MCF 10A (cell line): Measurements from ENCODE around the gene TNFRSF8. TPM values are rescaled to one million over a fixed set of nuclear protein-coding genes. Genes with fewer than 3 reads are reported as not detected.

Source experiments
- BruUV-seq: library from RNA; stranded (reverse); fragments of 400-500 nt; replicated peaks from 2 replicates; lab custom pipeline; 2021; lab: Mats Ljungman, UMichigan
- CTCF ChIA-PET: fragments of 300-600 bp; sonication (Branson Sonifier 250); formaldehyde crosslinking; extraction: SDS; loops from one replicate; lab custom pipeline; 2021; ENCODE audit warnings: antibody characterized with exemption, inconsistent platforms; lab: Yijun Ruan, JAX
- POLR2A ChIA-PET: fragments of 300-600, 350-650 bp; sonication (Branson Sonifier 250); formaldehyde crosslinking; extraction: SDS; loops from one replicate; lab custom pipeline; 2020; ENCODE audit warnings: antibody characterized with exemption, inconsistent platforms; lab: Yijun Ruan, JAX
- DNase-seq: peaks from one replicate; pipeline ENCODE4 v3.0.0-alpha.2; 2018; ENCODE audit not compliant: unreplicated experiment
- H3K27ac Mint-ChIP-seq: one replicate; pipeline ENCODE4 v1.8.0; 2022; ENCODE audit warnings: mild to moderate bottlenecking, low read depth, mixed read lengths; ENCODE audit not compliant: unreplicated experiment
- H3K27me3 Mint-ChIP-seq: one replicate; pipeline ENCODE4 v1.8.0; 2022; ENCODE audit warnings: mixed read lengths; ENCODE audit not compliant: insufficient read depth, unreplicated experiment
- H3K36me3 Mint-ChIP-seq: one replicate; pipeline ENCODE4 v1.8.0; 2022; ENCODE audit warnings: mild to moderate bottlenecking, moderate library complexity, mixed read lengths; ENCODE audit not compliant: insufficient read depth, unreplicated experiment
- H3K4me1 Mint-ChIP-seq: one replicate; pipeline ENCODE4 v1.8.0; 2022; ENCODE audit warnings: mixed read lengths; ENCODE audit not compliant: insufficient read depth, unreplicated experiment
- H3K4me3 Mint-ChIP-seq: one replicate; pipeline ENCODE4 v1.8.0; 2022; ENCODE audit warnings: mild to moderate bottlenecking, moderate library complexity, mixed read lengths; ENCODE audit not compliant: unreplicated experiment
- H3K9me3 Mint-ChIP-seq: one replicate; pipeline ENCODE4 v1.8.0; 2022; ENCODE audit warnings: mixed read lengths; ENCODE audit not compliant: unreplicated experiment
- intact Hi-C: fragments of 100-400 bp; cut with micrococcal nuclease; formaldehyde crosslinking; loops from 2 replicates; pipeline ENCODE4 v1.14.1; 2022
- total RNA-seq: library from RNA; stranded (reverse); gene quantifications from 2 replicates; pipeline ENCODE4 v1.2.3, GENCODE V29; 2022
- TF ChIP-seq, protein P1 (sequence below): fragments of 200-600 bp; IDR thresholded peaks from one replicate; pipeline ENCODE4 v1.8.0; 2022; ENCODE audit warnings: antibody characterized with exemption, mild to moderate bottlenecking; ENCODE audit not compliant: unreplicated experiment

The TNFRSF8 gene
- total RNA-seq, 1 experiment from 2014 or later, result not detected

DNA sequence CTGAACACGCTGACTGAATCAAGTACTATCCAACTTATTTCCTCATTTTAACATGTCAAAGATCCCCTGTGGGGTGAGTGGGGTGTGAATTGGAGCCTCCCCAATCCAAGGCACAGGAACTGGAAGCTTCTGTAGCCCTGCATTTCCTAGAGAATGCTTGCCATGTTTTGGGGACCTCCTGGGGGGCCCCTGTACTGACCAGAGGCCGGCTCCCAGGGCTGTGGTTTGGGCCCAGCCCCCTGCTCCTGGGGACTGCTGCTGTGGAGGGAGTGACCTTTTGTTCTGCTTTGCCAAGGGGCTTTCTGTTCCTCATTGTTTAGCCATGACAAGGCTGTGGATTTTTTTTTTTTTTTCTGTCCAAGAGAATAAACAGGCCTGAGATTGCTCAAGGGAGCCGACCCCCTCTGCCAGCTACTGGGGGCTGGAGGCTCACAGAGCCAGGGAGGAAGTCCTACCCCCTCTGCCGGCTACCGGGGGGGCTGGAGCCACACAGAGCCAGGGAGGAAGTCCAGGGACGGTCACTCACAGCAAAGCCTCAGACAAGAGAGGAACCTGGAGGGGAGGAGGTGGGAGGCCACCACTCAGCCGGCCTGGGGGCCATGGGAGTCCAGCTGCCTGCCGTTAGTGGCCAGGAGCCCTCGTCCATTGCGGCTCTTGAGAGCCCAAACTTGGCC, 121.0 kb downstream of the TNFRSF8 start:
- no peaks in the 10 kb centered on the region for H3K4me1 Mint-ChIP-seq
- peaks cover 34% of the 10 kb centered on the region for H3K27me3 Mint-ChIP-seq
- POLR2A ChIA-PET, result interaction anchor here (0.6 kb wide), 2 partner anchors 99 to 188 kb away, joined by 3 to 4 read pairs; no protein-coding TSS in a partner anchor
- TF ChIP-seq, protein P1, sequence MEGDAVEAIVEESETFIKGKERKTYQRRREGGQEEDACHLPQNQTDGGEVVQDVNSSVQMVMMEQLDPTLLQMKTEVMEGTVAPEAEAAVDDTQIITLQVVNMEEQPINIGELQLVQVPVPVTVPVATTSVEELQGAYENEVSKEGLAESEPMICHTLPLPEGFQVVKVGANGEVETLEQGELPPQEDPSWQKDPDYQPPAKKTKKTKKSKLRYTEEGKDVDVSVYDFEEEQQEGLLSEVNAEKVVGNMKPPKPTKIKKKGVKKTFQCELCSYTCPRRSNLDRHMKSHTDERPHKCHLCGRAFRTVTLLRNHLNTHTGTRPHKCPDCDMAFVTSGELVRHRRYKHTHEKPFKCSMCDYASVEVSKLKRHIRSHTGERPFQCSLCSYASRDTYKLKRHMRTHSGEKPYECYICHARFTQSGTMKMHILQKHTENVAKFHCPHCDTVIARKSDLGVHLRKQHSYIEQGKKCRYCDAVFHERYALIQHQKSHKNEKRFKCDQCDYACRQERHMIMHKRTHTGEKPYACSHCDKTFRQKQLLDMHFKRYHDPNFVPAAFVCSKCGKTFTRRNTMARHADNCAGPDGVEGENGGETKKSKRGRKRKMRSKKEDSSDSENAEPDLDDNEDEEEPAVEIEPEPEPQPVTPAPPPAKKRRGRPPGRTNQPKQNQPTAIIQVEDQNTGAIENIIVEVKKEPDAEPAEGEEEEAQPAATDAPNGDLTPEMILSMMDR, result no peak
- CTCF ChIA-PET, result interaction anchor here (0.9 to 1.3 kb wide), 3 partner anchors 25 to 60 kb away, joined by 3 to 5 read pairs (median 4); no protein-coding TSS in a partner anchor
- H3K9me3 Mint-ChIP-seq, result no peaks in the 10 kb centered on the region
- no peak overlapping the region for H3K27ac Mint-ChIP-seq
- no peak for DNase-seq
- no TSS peak for BruUV-seq
- H3K36me3 Mint-ChIP-seq, result no peaks in the 10 kb centered on the region
- intact Hi-C loops, result no loop called here
- H3K4me3 Mint-ChIP-seq, result no peak overlapping the region

GRCh38 chr1:12185036-12185917, 122.2 kb downstream of the TNFRSF8 start:
- peaks cover 40% of the 10 kb centered on the region for H3K27me3 Mint-ChIP-seq
- intact Hi-C loops, result no loop called here
- no peaks in the 10 kb centered on the region for H3K36me3 Mint-ChIP-seq
- POLR2A ChIA-PET, result interaction anchor here (0.9 kb wide), 1 partner anchor 42 kb away, joined by 3 read pairs; no protein-coding TSS in a partner anchor
- no peaks in the 10 kb centered on the region for H3K4me1 Mint-ChIP-seq
- H3K4me3 Mint-ChIP-seq, result no peak overlapping the region
- no peaks in the 10 kb centered on the region for H3K9me3 Mint-ChIP-seq
- no TSS peak for BruUV-seq
- CTCF ChIA-PET, result interaction anchor here (0.6 to 1.3 kb wide), 3 partner anchors 35 to 474 kb away, joined by 3 to 4 read pairs (median 4); no protein-coding TSS in a partner anchor
- TF ChIP-seq, protein P1, result no peak
- H3K27ac Mint-ChIP-seq, result no peak overlapping the region
- no peak for DNase-seq

DNA sequence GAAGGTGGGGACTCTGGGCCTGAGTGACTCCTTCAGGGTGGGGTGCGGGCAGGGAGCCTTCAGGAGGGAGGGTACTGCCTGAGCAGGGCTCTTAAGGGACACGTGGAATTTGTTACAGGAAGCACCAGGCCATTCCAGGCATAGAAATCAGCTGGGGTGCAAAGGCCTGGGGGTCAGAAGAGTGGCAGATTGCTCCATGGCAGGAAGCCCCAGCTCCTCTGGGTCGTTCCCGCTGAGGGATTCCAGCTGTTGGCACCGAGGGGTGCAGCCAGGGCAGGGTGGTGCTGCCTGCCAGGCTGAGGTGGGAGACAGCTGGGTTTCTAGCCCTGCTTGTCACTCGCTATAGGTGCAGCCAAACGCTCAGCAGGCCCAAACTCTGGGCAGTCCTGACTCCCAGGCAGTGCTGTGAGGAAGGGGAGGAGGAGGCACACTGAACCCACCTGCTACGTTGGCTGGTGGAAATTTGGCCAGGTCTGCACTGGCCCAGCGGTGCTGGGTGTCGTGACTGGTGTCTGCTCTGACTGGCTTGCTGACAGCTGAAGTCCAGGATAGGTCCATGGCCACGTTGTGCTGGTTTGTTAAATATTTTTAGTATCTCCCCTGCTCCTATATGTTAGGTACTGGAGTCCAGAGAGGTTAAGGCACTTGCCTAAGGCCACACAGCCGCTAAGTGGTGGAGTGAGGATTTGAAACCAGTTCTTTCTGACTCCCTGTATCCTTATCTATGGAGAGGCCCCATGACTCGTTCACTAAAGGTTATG, 123.0 kb downstream of the TNFRSF8 start:
- Mint-ChIP-seq H3K4me3 (no peak overlapping the region), H3K27me3 (peaks cover 45% of the 10 kb centered on the region), H3K36me3 (no peaks in the 10 kb centered on the region), H3K9me3 (no peaks in the 10 kb centered on the region), H3K27ac (no peak overlapping the region), H3K4me1 (no peaks in the 10 kb centered on the region)
- POLR2A ChIA-PET, result interaction anchor here (0.9 kb wide), 1 partner anchor 42 kb away, joined by 3 read pairs; no protein-coding TSS in a partner anchor
- no peak for DNase-seq
- TF ChIP-seq, protein P1, result no peak
- intact Hi-C loops, result no loop called here
- no TSS peak for BruUV-seq
- CTCF ChIA-PET, result no interaction called here
